ENCODE results near the gene VPS35L. TPM values are rescaled to one million over a fixed set of nuclear protein-coding genes. Genes with fewer than 3 reads are reported as not detected.
A peak's percentile ranks its signal among the peaks of the same experiment; 100 is the strongest.

VPS35L gene
- total and polyA plus RNA-seq, 5 donors from 2014 or later: 29.9 to 34.6 (median 33.7) TPM

GRCh38 chr16:19582050-19582831 lies 26.7 kb downstream of the VPS35L start:
- Histone ChIP-seq H3K27me3 (ENCODE audit: control insufficient read depth, insufficient read depth, low read length) (no peaks in the 10 kb centered on the region), H3K36me3 (ENCODE audit: control insufficient read depth, insufficient read depth, low read length) (peaks cover 57% of the 10 kb centered on the region), H3K4me1 (ENCODE audit: control insufficient read depth, insufficient read depth, low read length, poor library complexity, severe bottlenecking) (no peaks in the 10 kb centered on the region), H3K4me3 (ENCODE audit: low read depth, low read length) (no peak overlapping the region), H3K27ac (ENCODE audit: insufficient read depth, low read length, poor library complexity, severe bottlenecking) (no peak overlapping the region), H3K9me3 (ENCODE audit: control insufficient read depth in 2 of 2, low read length in 2 of 2) (peaks cover 5 to 7% of the 10 kb centered on the region in 2 experiments)
- Mint-ChIP-seq H3K4me1 (no peaks in the 10 kb centered on the region), H3K36me3 (peaks cover 72% of the 10 kb centered on the region), H3K27me3 (no peaks in the 10 kb centered on the region), H3K9me3 (peaks cover 0 to 7% (median 0%) of the 10 kb centered on the region in 7 donors), H3K4me3 (no peak overlapping the region), H3K27ac (no peak overlapping the region)
- DNase-seq: no peak
- no peak for ATAC-seq (ENCODE audit: low read depth in 2 of 2)

GRCh38 chr16:19583665-19584300 lies 28.3 kb downstream of the VPS35L start:
- DNase-seq: peak in 2 of 3 donors; percentile 25 to 56
- no peaks in the 10 kb centered on the region for H3K4me1 Mint-ChIP-seq
- peaks cover 45% of the 10 kb centered on the region for H3K36me3 ChIP-seq (ENCODE audit: control insufficient read depth, insufficient read depth, low read length)

GRCh38 chr16:19588661-19589060 lies 33.2 kb downstream of the VPS35L start:
- Histone ChIP-seq H3K4me1 (ENCODE audit: control insufficient read depth, insufficient read depth, low read length, poor library complexity, severe bottlenecking) (no peaks in the 10 kb centered on the region), H3K36me3 (ENCODE audit: control insufficient read depth, insufficient read depth, low read length) (peaks cover 38% of the 10 kb centered on the region), H3K27me3 (ENCODE audit: control insufficient read depth, insufficient read depth, low read length) (no peaks in the 10 kb centered on the region), H3K4me3 (ENCODE audit: low read depth, low read length) (no peak overlapping the region), H3K9me3 (ENCODE audit: control insufficient read depth in 2 of 2, low read length in 2 of 2) (no peaks in the 10 kb centered on the region), H3K27ac (ENCODE audit: insufficient read depth, low read length, poor library complexity, severe bottlenecking) (no peak overlapping the region)
- DNase-seq (no peak), ATAC-seq (ENCODE audit: low read depth in 2 of 2) (no peak)
- Mint-ChIP-seq H3K4me1 (no peaks in the 10 kb centered on the region), H3K4me3 (no peak overlapping the region), H3K9me3 (no peaks in the 10 kb centered on the region), H3K36me3 (peaks cover 42% of the 10 kb centered on the region), H3K27me3 (no peaks in the 10 kb centered on the region), H3K27ac (peak overlapping the region in 2 of 3 donors; percentile 4 to 79)

More at GRCh38 chr16:19583665-19584300, 28.3 kb downstream of the VPS35L start:
- peak overlapping the region in 1 of 4 donors; percentile 64 for H3K4me3 Mint-ChIP-seq
- no peak overlapping the region for H3K4me3 ChIP-seq (ENCODE audit: low read depth, low read length)
- no peak overlapping the region for H3K27ac Mint-ChIP-seq
- H3K27me3 ChIP-seq (ENCODE audit: control insufficient read depth, insufficient read depth, low read length): no peaks in the 10 kb centered on the region
- peaks cover 64% of the 10 kb centered on the region for H3K36me3 Mint-ChIP-seq
- H3K9me3 Mint-ChIP-seq: peaks cover 0 to 7% (median 0%) of the 10 kb centered on the region in 7 donors
- H3K9me3 ChIP-seq (ENCODE audit: control insufficient read depth in 2 of 2, low read length in 2 of 2): peaks cover 5 to 7% of the 10 kb centered on the region in 2 experiments
- peak; percentile 57 to 62 for ATAC-seq (ENCODE audit: low read depth in 2 of 2)
- no peak overlapping the region for H3K27ac ChIP-seq (ENCODE audit: insufficient read depth, low read length, poor library complexity, severe bottlenecking)
- H3K4me1 ChIP-seq (ENCODE audit: control insufficient read depth, insufficient read depth, low read length, poor library complexity, severe bottlenecking): no peaks in the 10 kb centered on the region
- no peaks in the 10 kb centered on the region for H3K27me3 Mint-ChIP-seq

- no peak overlapping the region for H3K27ac ChIP-seq (ENCODE audit: insufficient read depth, low read length, poor library complexity, severe bottlenecking)
- no peak overlapping the region for H3K4me3 ChIP-seq (ENCODE audit: low read depth, low read length)
- Mint-ChIP-seq H3K36me3 (peaks cover 37% of the 10 kb centered on the region), H3K9me3 (no peaks in the 10 kb centered on the region), H3K27me3 (no peaks in the 10 kb centered on the region), H3K27ac (peak overlapping the region in 2 of 3 donors; percentile 4 to 79), H3K4me3 (no peak overlapping the region), H3K4me1 (no peaks in the 10 kb centered on the region)
- peaks cover 40% of the 10 kb centered on the region for H3K36me3 ChIP-seq (ENCODE audit: control insufficient read depth, insufficient read depth, low read length)
- DNase-seq (no peak), ATAC-seq (ENCODE audit: low read depth in 2 of 2) (no peak)
- no peaks in the 10 kb centered on the region for H3K27me3 ChIP-seq (ENCODE audit: control insufficient read depth, insufficient read depth, low read length)
- H3K4me1 ChIP-seq (ENCODE audit: control insufficient read depth, insufficient read depth, low read length, poor library complexity, severe bottlenecking): no peaks in the 10 kb centered on the region
- H3K9me3 ChIP-seq (ENCODE audit: control insufficient read depth in 2 of 2, low read length in 2 of 2): no peaks in the 10 kb centered on the region
Observed at GRCh38 chr16:19589106-19589505, 33.6 kb downstream of the VPS35L start.

- Histone ChIP-seq H3K9me3 (ENCODE audit: control insufficient read depth in 2 of 2, low read length in 2 of 2) (no peaks in the 10 kb centered on the region), H3K27ac (ENCODE audit: insufficient read depth, low read length, poor library complexity, severe bottlenecking) (no peak overlapping the region), H3K4me3 (ENCODE audit: low read depth, low read length) (no peak overlapping the region), H3K27me3 (ENCODE audit: control insufficient read depth, insufficient read depth, low read length) (no peaks in the 10 kb centered on the region), H3K36me3 (ENCODE audit: control insufficient read depth, insufficient read depth, low read length) (peaks cover 40% of the 10 kb centered on the region), H3K4me1 (ENCODE audit: control insufficient read depth, insufficient read depth, low read length, poor library complexity, severe bottlenecking) (no peaks in the 10 kb centered on the region)
- ATAC-seq (ENCODE audit: low read depth in 2 of 2) (no peak), DNase-seq (no peak)
- Mint-ChIP-seq H3K9me3 (no peaks in the 10 kb centered on the region), H3K36me3 (peaks cover 38% of the 10 kb centered on the region), H3K4me3 (no peak overlapping the region), H3K4me1 (no peaks in the 10 kb centered on the region), H3K27me3 (no peaks in the 10 kb centered on the region), H3K27ac (no peak overlapping the region)
Observed at GRCh38 chr16:19589771-19590302, 34.3 kb downstream of the VPS35L start.

DNA sequence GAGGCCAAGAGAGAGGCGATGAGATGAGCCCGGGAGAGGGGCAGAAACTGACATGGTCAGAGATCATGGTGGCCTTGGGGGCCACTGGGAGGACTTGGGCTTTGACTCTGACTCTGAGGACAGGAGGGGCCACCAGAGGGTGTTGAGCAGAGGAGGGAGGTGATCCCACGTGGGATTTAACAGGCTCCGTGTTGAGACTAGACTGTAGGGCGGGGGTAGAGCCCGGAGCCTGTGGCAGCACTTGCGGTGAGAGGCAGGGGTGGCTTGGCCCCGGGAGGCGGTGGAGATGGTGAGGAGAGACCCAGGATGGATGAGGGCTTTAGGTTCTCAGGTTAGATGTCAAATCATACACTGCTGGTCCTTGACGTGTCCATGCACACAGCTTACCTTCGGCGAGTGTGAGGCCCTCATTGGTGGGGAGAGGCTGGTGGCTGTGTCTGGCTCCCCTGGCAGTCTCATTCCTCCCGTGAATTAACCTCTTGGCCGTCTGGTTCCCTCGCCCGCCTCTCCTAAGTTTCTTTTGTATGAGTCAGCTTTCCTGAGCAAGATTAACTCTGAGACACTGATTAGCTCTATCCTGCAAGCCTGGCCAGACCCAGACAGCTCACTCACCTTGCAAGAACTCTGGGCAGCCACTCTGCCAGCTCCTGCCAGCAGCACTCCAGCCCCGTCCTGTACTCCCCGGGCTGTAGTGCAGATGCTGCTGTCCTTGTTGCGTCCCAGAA lies 39.7 kb downstream of the VPS35L start:
- Histone ChIP-seq H3K27ac (ENCODE audit: insufficient read depth, low read length, poor library complexity, severe bottlenecking) (no peak overlapping the region), H3K36me3 (ENCODE audit: control insufficient read depth, insufficient read depth, low read length) (peaks cover 32% of the 10 kb centered on the region), H3K9me3 (ENCODE audit: control insufficient read depth in 2 of 2, low read length in 2 of 2) (no peaks in the 10 kb centered on the region), H3K27me3 (ENCODE audit: control insufficient read depth, insufficient read depth, low read length) (no peaks in the 10 kb centered on the region), H3K4me3 (ENCODE audit: low read depth, low read length) (no peak overlapping the region), H3K4me1 (ENCODE audit: control insufficient read depth, insufficient read depth, low read length, poor library complexity, severe bottlenecking) (no peaks in the 10 kb centered on the region)
- no peak overlapping the region for H3K4me3 Mint-ChIP-seq
- no peaks in the 10 kb centered on the region for H3K4me1 Mint-ChIP-seq
- no peaks in the 10 kb centered on the region for H3K27me3 Mint-ChIP-seq
- ATAC-seq (ENCODE audit: low read depth in 2 of 2): no peak
- peak overlapping the region in 2 of 3 donors; percentile 32 to 50 for H3K27ac Mint-ChIP-seq
- DNase-seq: no peak
- H3K9me3 Mint-ChIP-seq: no peaks in the 10 kb centered on the region
- peaks cover 23% of the 10 kb centered on the region for H3K36me3 Mint-ChIP-seq

GRCh38 chr16:19598805-19599510 lies 43.5 kb downstream of the VPS35L start:
- H3K27ac ChIP-seq (ENCODE audit: insufficient read depth, low read length, poor library complexity, severe bottlenecking): no peak overlapping the region
- no peaks in the 10 kb centered on the region for H3K27me3 Mint-ChIP-seq
- peaks cover 26% of the 10 kb centered on the region for H3K36me3 Mint-ChIP-seq
- no peak overlapping the region for H3K4me3 ChIP-seq (ENCODE audit: low read depth, low read length)
- H3K36me3 ChIP-seq (ENCODE audit: control insufficient read depth, insufficient read depth, low read length): peaks cover 24% of the 10 kb centered on the region
- no peaks in the 10 kb centered on the region for H3K4me1 ChIP-seq (ENCODE audit: control insufficient read depth, insufficient read depth, low read length, poor library complexity, severe bottlenecking)
- no peak overlapping the region for H3K4me3 Mint-ChIP-seq
- no peaks in the 10 kb centered on the region for H3K9me3 ChIP-seq (ENCODE audit: control insufficient read depth in 2 of 2, low read length in 2 of 2)
- no peaks in the 10 kb centered on the region for H3K27me3 ChIP-seq (ENCODE audit: control insufficient read depth, insufficient read depth, low read length)
- H3K27ac Mint-ChIP-seq: no peak overlapping the region
- ATAC-seq (ENCODE audit: low read depth in 2 of 2) (no peak), DNase-seq (no peak)
- H3K9me3 Mint-ChIP-seq: no peaks in the 10 kb centered on the region
- H3K4me1 Mint-ChIP-seq: no peaks in the 10 kb centered on the region
